AG10803 (cell line): ENCODE results near the gene QRFP.
"Not testable (repeated sequence)": the region's sequence is repeated elsewhere in the genome, so short reads cannot be mapped to it uniquely, and the experiment has no call there.

Source experiments
- DNase-seq: peaks from one replicate; pipeline ENCODE4 v3.0.0; 2010; ENCODE audit warnings: low read depth
- H3K4me3 ChIP-seq: 2 replicates; pipeline ENCODE4 v1.5.1; 2011; ENCODE audit warnings: mild to moderate bottlenecking, low read length, control low read depth
- CTCF ChIP-seq: conservative IDR thresholded peaks from 2 replicates; pipeline ENCODE4 v1.5.1; 2011; ENCODE audit warnings: mild to moderate bottlenecking, low read length, control low read depth, inconsistent platforms

Gene QRFP

GRCh38 chr9:130917168-130917960 lies 20.8 kb upstream of the QRFP start:
- no peak for TF ChIP-seq CTCF
- H3K4me3 ChIP-seq, result no peak overlapping the region
- DNase-seq, result no peak

DNA sequence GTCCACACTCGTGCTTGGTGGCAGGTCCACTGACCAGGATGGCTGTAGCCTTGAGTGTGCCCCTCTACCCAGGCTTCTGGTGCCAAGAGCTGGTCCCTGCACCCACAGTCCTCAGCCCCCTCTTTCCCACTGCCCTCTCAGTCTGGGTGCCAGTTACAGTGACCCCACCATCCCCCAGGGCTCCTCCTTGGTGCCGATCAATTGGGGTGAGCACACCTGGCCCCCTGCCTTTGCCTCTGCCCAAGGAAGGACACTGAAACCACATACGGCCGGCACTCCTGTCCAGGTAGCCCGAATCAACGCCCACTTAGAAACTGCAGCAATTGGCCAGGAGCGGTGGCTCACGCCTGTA lies 18.5 kb upstream of the QRFP start:
- no peak for DNase-seq
- TF ChIP-seq CTCF, result no peak

DNA sequence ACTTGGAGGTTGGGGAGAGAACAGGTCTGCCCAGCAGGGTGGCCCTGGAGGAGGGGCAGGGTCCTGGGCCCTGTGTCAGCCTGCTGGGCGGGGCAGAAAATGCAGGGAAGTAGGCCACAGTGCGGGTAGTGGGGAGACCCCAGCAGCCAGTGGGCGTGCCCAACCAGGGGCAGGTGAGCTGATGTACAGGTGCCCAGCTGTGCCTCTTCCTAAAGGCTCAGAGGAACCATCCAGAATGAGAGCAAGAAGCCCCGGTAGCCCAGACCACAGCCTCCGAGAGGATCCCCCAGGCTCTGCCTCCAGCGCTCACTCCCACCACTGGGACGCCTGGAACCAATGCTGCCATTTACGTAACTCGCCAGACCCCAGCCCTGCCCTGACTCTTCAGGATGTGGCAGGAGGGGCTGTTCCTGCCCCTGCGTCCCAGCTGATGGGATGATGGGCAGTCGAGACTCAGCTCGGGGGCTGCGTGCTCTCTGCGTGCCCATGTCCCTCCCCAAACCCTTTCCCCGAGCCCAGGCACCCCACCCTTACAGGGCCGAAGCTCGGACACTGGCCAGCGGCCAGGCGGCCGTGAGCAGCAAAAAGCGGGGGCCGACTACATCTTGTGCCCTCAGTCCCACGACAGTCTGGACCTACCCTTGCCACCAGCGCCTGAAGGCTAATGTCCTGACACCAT lies 17.9 kb upstream of the QRFP start:
- TF ChIP-seq CTCF, result no peak
- no peak for DNase-seq
- no peak overlapping the region for H3K4me3 ChIP-seq

More for the DNA sequence above, 18.5 kb upstream of the QRFP start:
- H3K4me3 ChIP-seq, result no peak overlapping the region

- no peak for TF ChIP-seq CTCF
- H3K4me3 ChIP-seq, result peak overlapping the region; percentile 16
- DNase-seq, result no peak
Observed at GRCh38 chr9:130913599-130914416, 17.2 kb upstream of the QRFP start.

- H3K4me3 ChIP-seq, result peak overlapping the region; percentile 16
- no peak for TF ChIP-seq CTCF
- DNase-seq, result peak; percentile 76
Observed at GRCh38 chr9:130912932-130913598, 16.5 kb upstream of the QRFP start.

DNA sequence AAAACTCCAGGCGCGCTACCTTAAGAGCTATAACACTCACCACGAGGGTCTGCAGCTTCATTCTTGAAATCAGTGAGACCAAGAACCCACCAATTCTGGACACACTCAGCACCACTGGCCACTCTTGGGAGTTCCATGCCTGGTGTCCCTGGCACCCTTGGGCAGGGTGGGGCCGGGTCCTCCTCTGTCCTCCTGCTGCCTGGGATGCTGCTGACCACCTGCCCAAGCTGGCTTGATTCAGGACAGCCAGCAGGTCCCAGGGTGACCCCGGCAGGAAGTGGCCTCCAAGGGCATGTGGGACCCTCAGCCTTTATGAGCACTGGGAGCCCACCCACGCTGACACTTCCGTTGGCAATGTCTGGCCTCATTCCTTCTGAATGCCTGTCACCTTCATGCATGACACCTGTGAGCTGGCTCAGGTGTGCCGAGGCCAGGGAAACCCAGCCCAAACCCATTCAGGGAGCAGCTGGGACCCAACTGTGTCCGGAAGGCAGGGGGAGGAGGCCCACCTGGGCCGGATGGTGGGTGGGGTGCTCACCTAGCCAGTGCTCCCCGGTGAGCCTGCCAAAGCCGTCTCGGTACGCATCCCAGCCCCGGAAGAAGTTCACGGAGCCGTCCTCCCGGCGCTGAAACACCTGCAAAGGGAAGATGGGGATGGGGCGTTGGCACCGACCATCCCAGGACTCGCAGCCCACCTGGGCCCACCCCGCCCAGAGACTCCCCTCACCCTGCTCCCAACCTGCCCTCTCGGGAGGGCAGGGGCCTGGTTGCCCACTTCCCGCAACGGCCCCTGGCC lies 14.8 kb upstream of the QRFP start:
- TF ChIP-seq CTCF, result no peak
- DNase-seq, result no peak
- H3K4me3 ChIP-seq, result no peak overlapping the region

DNA sequence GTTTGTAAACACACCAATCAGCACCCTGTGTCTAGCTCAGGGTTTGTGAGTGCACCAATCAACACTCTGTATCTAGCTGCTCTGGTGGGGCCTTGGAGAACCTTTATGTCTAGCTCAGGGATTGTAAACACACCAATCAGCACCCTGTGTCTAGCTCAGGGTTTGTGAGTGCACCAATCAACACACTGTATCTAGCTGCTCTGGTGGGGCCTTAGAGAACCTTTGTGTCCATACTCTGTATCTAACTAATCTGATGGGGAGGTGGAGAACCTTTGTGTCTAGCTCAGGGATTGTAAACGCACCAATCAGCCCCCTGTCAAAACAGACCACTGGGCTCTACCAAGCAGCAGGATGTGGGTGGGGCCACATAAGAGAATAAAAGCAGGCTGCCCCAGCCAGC lies 14.1 kb upstream of the QRFP start:
- not testable (repeated sequence) for DNase-seq

DNA sequence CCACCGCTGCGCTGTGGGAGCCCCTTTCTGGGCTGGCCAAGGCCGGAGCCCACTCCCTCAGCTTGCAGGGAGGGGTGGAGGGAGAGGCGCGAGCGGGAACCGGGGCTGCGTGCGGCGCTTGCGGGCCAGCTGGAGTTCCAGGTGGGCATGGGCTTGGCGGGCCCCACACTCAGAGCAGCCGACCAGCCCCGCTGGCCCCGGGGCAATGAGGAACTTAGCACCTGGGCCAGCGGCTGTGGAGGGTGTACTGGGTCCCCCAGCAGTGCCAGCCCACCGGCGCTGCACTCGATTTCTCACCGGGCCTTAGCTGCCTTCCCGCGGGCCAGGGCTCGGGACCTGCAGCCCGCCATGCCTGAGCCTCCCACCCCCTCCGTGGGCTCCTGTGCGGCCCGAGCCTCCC lies 13.4 kb upstream of the QRFP start:
- not testable (repeated sequence) for DNase-seq, H3K4me3 ChIP-seq

More for the DNA sequence above, 14.1 kb upstream of the QRFP start:
- H3K4me3 ChIP-seq, result not testable (repeated sequence)
